Coronary artery (tissue), 2 donors: Measurements from ENCODE around the gene TEDC2.

Source experiments
- DNase-seq: peaks from one replicate; pipeline ENCODE4 v3.0.0-alpha.2; 2017; ENCODE audit warnings: low spot score
- H3K27ac ChIP-seq, 2 donors: fragments of 200-600 bp; sonication (generic); one replicate each; pipeline ENCODE4 v1.5.1; 2016 to 2019
- H3K4me3 ChIP-seq: fragments of 200-600 bp; sonication (generic); 2 replicates; pipeline ENCODE4 v1.5.1; 2016; ENCODE audit warnings: mild to moderate bottlenecking, moderate library complexity
- CTCF ChIP-seq: fragments of 200-600 bp; sonication (generic); IDR thresholded peaks from one replicate; pipeline ENCODE4 v1.5.1; 2019; ENCODE audit warnings: antibody characterized with exemption

Gene TEDC2

DNA sequence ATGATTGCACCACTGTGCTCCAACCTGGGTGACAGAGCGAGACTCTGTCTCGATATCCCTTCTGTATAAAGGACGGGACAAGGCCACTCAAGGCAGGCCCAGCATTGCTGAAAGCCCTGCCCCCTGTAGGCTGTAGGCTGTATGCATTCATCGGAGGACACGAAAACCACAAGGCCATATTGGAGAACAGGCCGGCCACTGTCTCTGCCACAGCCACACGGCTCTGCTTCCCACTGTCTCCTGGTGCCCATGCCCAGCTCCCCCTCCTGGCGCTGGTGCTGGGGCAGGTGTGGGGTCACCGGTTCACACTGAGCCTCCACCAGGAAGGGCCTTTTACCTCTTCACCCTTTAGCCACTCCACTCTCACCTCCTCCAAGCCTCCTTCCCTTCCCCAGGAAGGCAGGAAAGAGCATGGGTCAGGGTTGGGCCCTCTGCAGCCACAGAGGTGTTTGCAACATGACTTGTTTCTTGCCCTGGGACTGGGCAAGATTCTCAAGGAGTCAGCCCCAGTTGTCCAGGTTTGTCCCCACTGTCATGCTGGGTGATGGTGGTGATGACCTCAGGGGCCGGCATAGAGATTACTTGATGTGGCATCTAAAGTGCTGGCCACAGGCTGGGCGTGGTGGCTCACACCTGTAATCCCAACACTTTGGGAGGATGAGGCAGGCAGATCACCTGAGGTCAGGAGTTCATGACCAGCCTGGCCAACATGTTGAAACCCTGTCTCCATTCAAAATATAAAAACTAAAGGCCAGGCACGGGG, 5.9 kb downstream of the TEDC2 start:
- TF ChIP-seq CTCF: no peak
- DNase-seq: no peak
- no peak overlapping the region for H3K4me3 ChIP-seq
- H3K27ac ChIP-seq: no peak overlapping the region

DNA sequence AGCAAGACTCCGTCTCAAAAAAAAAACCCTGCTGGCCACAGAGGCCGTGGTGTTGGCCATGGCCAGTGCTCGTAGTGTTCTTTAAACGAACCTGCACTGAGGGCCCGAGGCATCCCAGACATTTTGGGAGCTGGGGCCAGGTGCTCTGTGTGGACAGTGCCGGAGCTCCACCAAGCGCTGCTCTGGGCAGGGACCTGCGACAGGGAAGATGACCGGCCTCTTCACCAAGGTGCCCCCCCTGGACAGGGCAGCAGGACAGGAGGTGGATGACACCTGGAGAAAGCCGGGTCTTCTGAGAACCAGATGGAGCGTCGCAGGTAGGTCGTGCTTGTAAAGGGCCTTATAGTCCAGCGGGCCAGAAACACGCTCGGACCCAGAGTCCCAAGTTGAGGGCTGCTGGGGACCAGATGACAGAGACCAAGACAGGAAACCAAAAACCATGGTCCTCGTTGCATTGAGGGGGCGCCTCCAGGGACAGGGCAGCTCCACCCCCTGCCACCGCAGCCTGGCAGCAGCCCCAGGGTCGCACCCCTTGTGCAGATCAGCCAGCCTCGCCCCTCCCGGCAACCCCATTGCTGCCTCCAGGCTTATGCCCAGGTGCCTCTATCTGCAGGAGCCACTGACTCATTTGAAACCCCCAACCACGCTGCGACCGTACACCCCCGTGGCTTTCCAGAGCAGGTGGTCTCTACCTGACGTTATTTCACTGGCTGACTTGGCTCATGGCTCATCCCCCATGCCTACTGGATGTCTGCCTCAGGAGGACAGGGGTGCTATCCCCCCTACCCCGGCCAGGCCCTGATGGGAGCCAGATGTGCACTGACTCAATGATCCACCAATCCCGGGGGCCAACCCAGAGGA, 7.0 kb downstream of the TEDC2 start:
- TF ChIP-seq CTCF: no peak
- DNase-seq: no peak
- Histone ChIP-seq H3K4me3 (peak overlapping the region; percentile 80), H3K27ac (peak overlapping the region in 1 of 2 donors; percentile 63)

GRCh38 chr16:2467528-2468232, 7.8 kb downstream of the TEDC2 start:
- DNase-seq: no peak
- H3K27ac ChIP-seq: peak overlapping the region; percentile 17 to 63
- H3K4me3 ChIP-seq: peak overlapping the region; percentile 80
- TF ChIP-seq CTCF: no peak

GRCh38 chr16:2468233-2468724, 8.4 kb downstream of the TEDC2 start:
- no peak for TF ChIP-seq CTCF
- peak overlapping the region in 1 of 2 donors; percentile 63 for H3K27ac ChIP-seq
- DNase-seq: no peak
- peak overlapping the region; percentile 80 for H3K4me3 ChIP-seq

DNA sequence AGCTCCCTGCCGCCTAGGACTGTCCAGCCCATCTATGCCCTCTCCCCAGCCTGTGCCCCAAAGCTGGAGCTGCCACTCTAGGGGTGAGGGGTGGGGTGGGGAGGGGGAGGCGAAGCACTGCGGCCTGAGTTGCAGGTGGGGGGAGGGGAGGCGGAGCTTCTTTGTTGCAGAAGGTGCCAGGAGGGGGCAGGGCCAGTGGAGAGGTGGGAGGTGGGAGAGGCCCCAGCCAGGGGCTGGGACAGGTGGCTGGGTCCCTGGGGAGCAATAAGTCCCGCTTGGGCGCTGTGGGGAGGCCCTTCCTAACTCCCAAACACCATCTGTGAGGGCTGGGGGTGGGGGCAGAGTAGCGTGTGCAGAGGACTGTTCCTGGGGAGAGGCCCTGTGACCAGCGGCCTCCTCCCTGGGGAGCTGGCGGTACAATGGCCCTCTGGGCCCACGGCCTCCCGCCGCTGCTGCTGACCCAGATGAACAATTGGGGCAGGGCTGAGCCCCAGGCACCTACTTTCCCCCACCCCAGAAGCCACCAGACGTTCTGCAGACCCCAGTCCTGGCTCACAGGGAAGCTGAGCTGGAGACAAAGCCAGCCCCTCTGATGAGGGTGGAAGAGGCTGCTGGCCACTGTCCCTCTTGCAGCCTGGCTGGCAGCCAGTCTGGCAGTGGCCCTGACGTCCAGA, 9.0 kb downstream of the TEDC2 start:
- Histone ChIP-seq H3K4me3 (peak overlapping the region; percentile 80), H3K27ac (no peak overlapping the region)
- TF ChIP-seq CTCF: no peak
- no peak for DNase-seq

DNA sequence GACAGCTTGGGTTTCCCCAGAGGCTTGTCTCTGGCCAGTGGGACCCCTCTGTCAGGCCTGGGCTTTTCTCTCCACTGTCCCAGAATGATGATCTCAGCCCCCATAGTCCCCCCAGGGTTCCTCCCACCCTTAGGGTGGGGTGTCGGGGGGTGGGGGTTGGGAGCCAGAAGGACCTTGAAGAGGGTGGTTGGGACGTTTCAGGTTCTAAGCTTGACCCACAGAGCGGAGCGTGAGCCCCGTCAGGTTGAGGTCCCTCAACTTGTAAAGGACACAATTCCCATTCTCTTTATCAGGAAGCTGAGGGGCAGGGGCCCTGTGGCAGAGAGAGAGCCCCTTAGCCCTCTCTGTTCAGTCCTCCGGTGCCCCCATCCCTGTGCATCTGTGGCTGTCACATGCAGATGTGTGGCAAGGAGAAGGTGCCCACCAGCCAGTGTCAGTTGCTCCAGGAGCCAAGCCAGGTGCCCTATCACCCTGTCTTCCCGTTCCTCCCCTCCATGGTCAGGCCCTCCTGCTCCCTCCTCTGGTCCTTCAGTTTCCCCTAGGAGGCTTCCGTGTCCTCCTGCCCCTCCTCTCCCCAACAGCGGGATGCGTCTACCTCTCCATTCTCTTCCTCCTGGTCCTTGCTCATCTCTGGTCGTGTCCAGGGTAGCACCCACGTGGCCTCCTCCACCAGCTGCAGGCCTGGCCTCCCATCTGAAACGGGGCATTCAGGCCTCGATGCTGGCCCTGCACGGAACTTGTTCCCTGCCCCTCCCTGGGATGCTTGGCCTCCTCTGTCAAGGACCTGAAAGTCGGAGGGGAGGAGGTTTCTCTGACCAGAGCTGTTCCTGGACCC, 9.7 kb downstream of the TEDC2 start:
- TF ChIP-seq CTCF: no peak
- no peak for DNase-seq
- no peak overlapping the region for H3K27ac ChIP-seq
- no peak overlapping the region for H3K4me3 ChIP-seq
